ENCODE data around the gene OR2AT4. TPM values are rescaled to one million over a fixed set of nuclear protein-coding genes. Genes with fewer than 3 reads are reported as not detected.

Gene OR2AT4
- total RNA-seq, 1 donor from 2014 or later = not detected

- Mint-ChIP-seq H3K4me3 (ENCODE audit: unreplicated experiment) (no peak overlapping the region), H3K27me3 (ENCODE audit: unreplicated experiment) (peaks cover 4% of the 10 kb centered on the region), H3K9me3 (ENCODE audit: unreplicated experiment) (peaks cover 2% of the 10 kb centered on the region), H3K36me3 (ENCODE audit: unreplicated experiment) (peaks cover 12% of the 10 kb centered on the region), H3K27ac (ENCODE audit: unreplicated experiment) (no peak overlapping the region), H3K4me1 (ENCODE audit: low read depth, unreplicated experiment) (peaks cover 1% of the 10 kb centered on the region)
- no peak for DNase-seq
- no peak for TF ChIP-seq CTCF (IDR thresholded peaks at IDR 0.05; ENCODE audit: partially characterized antibody, unreplicated experiment)
These were observed 38.5 kb upstream of the OR2AT4 start for GRCh38 chr11:75135021-75135650.

GRCh38 chr11:75133976-75134375, 37.3 kb upstream of the OR2AT4 start:
- H3K27ac Mint-ChIP-seq (ENCODE audit: unreplicated experiment) = no peak overlapping the region
- DNase-seq = no peak
- no peak overlapping the region for H3K4me3 Mint-ChIP-seq (ENCODE audit: unreplicated experiment)
- TF ChIP-seq CTCF (IDR thresholded peaks at IDR 0.05; ENCODE audit: partially characterized antibody, unreplicated experiment) = no peak
- peaks cover 4% of the 10 kb centered on the region for H3K27me3 Mint-ChIP-seq (ENCODE audit: unreplicated experiment)
- H3K4me1 Mint-ChIP-seq (ENCODE audit: low read depth, unreplicated experiment) = peaks cover 1% of the 10 kb centered on the region
- no peaks in the 10 kb centered on the region for H3K9me3 Mint-ChIP-seq (ENCODE audit: unreplicated experiment)
- H3K36me3 Mint-ChIP-seq (ENCODE audit: unreplicated experiment) = peaks cover 12% of the 10 kb centered on the region

GRCh38 chr11:75132080-75132479, 35.4 kb upstream of the OR2AT4 start:
- H3K9me3 Mint-ChIP-seq (ENCODE audit: unreplicated experiment) = peaks cover 1% of the 10 kb centered on the region
- no peak overlapping the region for H3K4me3 Mint-ChIP-seq (ENCODE audit: unreplicated experiment)
- H3K4me1 Mint-ChIP-seq (ENCODE audit: low read depth, unreplicated experiment) = peaks cover 1% of the 10 kb centered on the region
- peaks cover 4% of the 10 kb centered on the region for H3K27me3 Mint-ChIP-seq (ENCODE audit: unreplicated experiment)
- TF ChIP-seq CTCF (IDR thresholded peaks at IDR 0.05; ENCODE audit: partially characterized antibody, unreplicated experiment) = no peak
- H3K27ac Mint-ChIP-seq (ENCODE audit: unreplicated experiment) = no peak overlapping the region
- no peak for DNase-seq
- peaks cover 6% of the 10 kb centered on the region for H3K36me3 Mint-ChIP-seq (ENCODE audit: unreplicated experiment)

- Mint-ChIP-seq H3K36me3 (ENCODE audit: unreplicated experiment) (peaks cover 6% of the 10 kb centered on the region), H3K9me3 (ENCODE audit: unreplicated experiment) (peaks cover 1% of the 10 kb centered on the region), H3K27ac (ENCODE audit: unreplicated experiment) (no peak overlapping the region), H3K4me3 (ENCODE audit: unreplicated experiment) (no peak overlapping the region), H3K27me3 (ENCODE audit: unreplicated experiment) (peaks cover 4% of the 10 kb centered on the region), H3K4me1 (ENCODE audit: low read depth, unreplicated experiment) (no peaks in the 10 kb centered on the region)
- no peak for DNase-seq
- TF ChIP-seq CTCF (IDR thresholded peaks at IDR 0.05; ENCODE audit: partially characterized antibody, unreplicated experiment) = no peak
These were observed 29.9 kb upstream of the OR2AT4 start for GRCh38 chr11:75126564-75126963.

GRCh38 chr11:75118577-75118976, 21.9 kb upstream of the OR2AT4 start:
- H3K4me1 Mint-ChIP-seq (ENCODE audit: low read depth, unreplicated experiment) = no peaks in the 10 kb centered on the region
- no peak for TF ChIP-seq CTCF (IDR thresholded peaks at IDR 0.05; ENCODE audit: partially characterized antibody, unreplicated experiment)
- peaks cover 8% of the 10 kb centered on the region for H3K36me3 Mint-ChIP-seq (ENCODE audit: unreplicated experiment)
- no peak overlapping the region for H3K27ac Mint-ChIP-seq (ENCODE audit: unreplicated experiment)
- H3K4me3 Mint-ChIP-seq (ENCODE audit: unreplicated experiment) = no peak overlapping the region
- H3K9me3 Mint-ChIP-seq (ENCODE audit: unreplicated experiment) = no peaks in the 10 kb centered on the region
- H3K27me3 Mint-ChIP-seq (ENCODE audit: unreplicated experiment) = no peaks in the 10 kb centered on the region
- DNase-seq = no peak
